Endometrial microvascular endothelial cells (primary cell): ENCODE results near the gene CCT3. TPM values are rescaled to one million over a fixed set of nuclear protein-coding genes. Genes with fewer than 3 reads are reported as not detected.

Experiments
- in situ Hi-C: cut with HindIII; loops from 2 replicates; pipeline ENCODE4 v1.10.0; 2017; ENCODE audit warnings: low sequenced_read_pairs, low pct_unique_long_range_greater_than_20kb; ENCODE audit errors: inconsistent ontology term
- total RNA-seq: library from RNA; depleted of rRNA; stranded (reverse); fragments of >200 nt; gene quantifications from one replicate; pipeline ENCODE4 v1.2.3, GENCODE V29; 2015; ENCODE audit errors: inconsistent ontology term

Gene CCT3
- 570 TPM for total RNA-seq

GRCh38 chr1:156338180-156338976 is at the start of gene CCT3, which contains the start of gene TSACC:
Gene CCT3, minus strand, starts transcription at chr1:156338292. Its CDS starts 108 bp downstream, at chr1:156338184.
Gene TSACC, plus strand, starts transcription at chr1:156338526. Its CDS starts 1,232 bp downstream, at chr1:156339758.
- in situ Hi-C loops = no loop called here

- in situ Hi-C loops = no loop called here
These were observed 49.7 kb upstream of the CCT3 start for GRCh38 chr1:156387870-156388173.

- in situ Hi-C loops = no loop called here
These were observed 49.1 kb upstream of the CCT3 start for GRCh38 chr1:156386949-156387869.

GRCh38 chr1:156386134-156386901 is 48.2 kb upstream of the CCT3 start:
- in situ Hi-C loops = no loop called here

GRCh38 chr1:156385534-156386031 is 47.5 kb upstream of the CCT3 start:
- in situ Hi-C loops = no loop called here

GRCh38 chr1:156384658-156385057 is 46.6 kb upstream of the CCT3 start:
- in situ Hi-C loops = no loop called here

- in situ Hi-C loops = no loop called here
These were observed 45.9 kb upstream of the CCT3 start for GRCh38 chr1:156384007-156384406.

- in situ Hi-C loops = no loop called here
These were observed 44.9 kb upstream of the CCT3 start for GRCh38 chr1:156383023-156383422.

- in situ Hi-C loops = no loop called here
These were observed 44.5 kb upstream of the CCT3 start for GRCh38 chr1:156382561-156382960.

GRCh38 chr1:156379420-156380165 is 41.5 kb upstream of the CCT3 start:
- in situ Hi-C loops = no loop called here

GRCh38 chr1:156378557-156378956 is 40.5 kb upstream of the CCT3 start:
- in situ Hi-C loops = no loop called here

- in situ Hi-C loops = no loop called here
These were observed 39.1 kb upstream of the CCT3 start for GRCh38 chr1:156376958-156377919.

- in situ Hi-C loops = no loop called here
These were observed 38.1 kb upstream of the CCT3 start for GRCh38 chr1:156376146-156376545.

- in situ Hi-C loops = no loop called here
These were observed 35.5 kb upstream of the CCT3 start for GRCh38 chr1:156373546-156373945.

GRCh38 chr1:156372876-156373275 is 34.8 kb upstream of the CCT3 start:
- in situ Hi-C loops = no loop called here

GRCh38 chr1:156372265-156372586 is 34.1 kb upstream of the CCT3 start:
- in situ Hi-C loops = no loop called here

GRCh38 chr1:156371553-156372264 is 33.6 kb upstream of the CCT3 start:
- in situ Hi-C loops = no loop called here
